Endothelial cell of umbilical vein (primary cell): ENCODE measurements around the gene ENTPD3. TPM values are rescaled to one million over a fixed set of nuclear protein-coding genes. Genes with fewer than 3 reads are reported as not detected.

Experiments
- BruUV-seq: library from RNA; stranded (reverse); fragments of 400-500 nt; replicated peaks from 2 replicates; lab custom pipeline; 2021; lab: Mats Ljungman, UMichigan
- CTCF ChIA-PET: fragments of 300-600, 350-600 bp; sonication (Branson Sonifier 250); formaldehyde crosslinking; loops from one replicate; lab custom pipeline; 2021; ENCODE audit warnings: antibody characterized with exemption, inconsistent platforms; lab: Charles Lee
- POLR2A ChIA-PET: fragments of 300-600, 350-600 bp; sonication (Branson Sonifier 250); formaldehyde crosslinking; loops from one replicate; lab custom pipeline; 2021; ENCODE audit warnings: antibody characterized with exemption, inconsistent platforms; lab: Charles Lee
- DNase-seq: peaks from one replicate; pipeline ENCODE4 v3.0.0-alpha.2; 2011; ENCODE audit warnings: low read depth, low spot score
- FAIRE-seq: peaks from 2 replicates; lab custom pipeline; 2011; peaks lifted over from hg19 to GRCh38; lab: Jason Lieb, UNC
- H2AFZ ChIP-seq: 2 replicates; pipeline ENCODE4 v1.6.0; 2012; ENCODE audit warnings: low read depth, low read length, control low read depth, inconsistent platforms
- H3K27ac ChIP-seq: 2 replicates; pipeline ENCODE4 v1.5.1; 2011; ENCODE audit warnings: low read depth, mild to moderate bottlenecking, control low read depth, low read length, moderate library complexity; ENCODE audit not compliant: insufficient read depth
- H3K27me3 ChIP-seq, 2 experiments: 2 replicates each; pipeline versions ENCODE4 v1.6.0 to v1.6.1; 2011; ENCODE audit warnings: low read length in 2 of 2, mixed read lengths in 1 of 2; ENCODE audit not compliant: control insufficient read depth in 2 of 2, insufficient read depth in 2 of 2
- H3K36me3 ChIP-seq, 2 experiments: 2 replicates in 1 of 2; 3 replicates in 1 of 2; pipeline ENCODE4 v1.5.1; 2011; ENCODE audit warnings: low read length in 2 of 2, mild to moderate bottlenecking in 1 of 2, moderate library complexity in 1 of 2; ENCODE audit not compliant: control insufficient read depth in 2 of 2, insufficient read depth in 2 of 2; ENCODE audit errors: extremely low read depth in 1 of 2
- H3K4me1 ChIP-seq: 3 replicates; pipeline ENCODE4 v1.5.1; 2011; ENCODE audit warnings: mild to moderate bottlenecking, low read length; ENCODE audit not compliant: control insufficient read depth, insufficient read depth; ENCODE audit errors: extremely low read depth
- H3K4me2 ChIP-seq: 2 replicates; pipeline ENCODE4 v1.6.1; 2011; ENCODE audit warnings: low read length, control low read depth, mixed read lengths; ENCODE audit not compliant: insufficient read depth
- H3K4me3 ChIP-seq, 3 experiments: fragments of 200-600 bp in 1 of 3; sonication (generic), shearing (Covaris generic) in 1 of 3; replicated peaks in 1 of 3; 2 replicates each; pipeline ENCODE4 v1.5.1; 2011 to 2016; ENCODE audit warnings: control low read depth in 3 of 3, low read length in 3 of 3, mild to moderate bottlenecking in 2 of 3, inconsistent platforms in 1 of 3, low read depth in 1 of 3, moderate library complexity in 1 of 3; ENCODE audit not compliant: insufficient read depth in 1 of 3
- H3K79me2 ChIP-seq: 2 replicates; pipeline ENCODE4 v1.6.0; 2012; ENCODE audit warnings: low read length, inconsistent platforms; ENCODE audit not compliant: control insufficient read depth, insufficient read depth
- H3K9ac ChIP-seq: replicated peaks from 2 replicates; pipeline ENCODE3; 2011; ENCODE audit warnings: low read length, control low read depth; ENCODE audit not compliant: insufficient read depth; ENCODE audit errors: extremely low read depth
- H3K9me1 ChIP-seq: replicated peaks from 3 replicates; pipeline ENCODE4 v1.6.0; 2011; ENCODE audit warnings: mild to moderate bottlenecking, low read length; ENCODE audit not compliant: control insufficient read depth, insufficient read depth; ENCODE audit errors: extremely low read depth
- H3K9me3 ChIP-seq: replicated peaks from 2 replicates; pipeline ENCODE4 v1.5.1; 2012; ENCODE audit warnings: low read length, inconsistent platforms; ENCODE audit not compliant: control insufficient read depth, insufficient read depth
- H4K20me1 ChIP-seq: replicated peaks from 2 replicates; pipeline ENCODE3; 2011; ENCODE audit warnings: mild to moderate bottlenecking, low read length; ENCODE audit not compliant: control insufficient read depth, insufficient read depth; ENCODE audit errors: extremely low read depth
- EZH2 ChIP-seq: IDR thresholded peaks from 2 replicates; pipeline ENCODE4 v1.6.1; 2012; ENCODE audit warnings: borderline replicate concordance, low read depth, mild to moderate bottlenecking, moderate library complexity, low read length, inconsistent platforms; ENCODE audit not compliant: severe bottlenecking
- FOS ChIP-seq: IDR thresholded peaks from 2 replicates; pipeline ENCODE4 v1.6.1; 2011; ENCODE audit warnings: mild to moderate bottlenecking, low read length, moderate library complexity, borderline replicate concordance; ENCODE audit not compliant: insufficient read depth
- GATA2 ChIP-seq: IDR thresholded peaks from 2 replicates; pipeline ENCODE4 v1.7.0; 2011; ENCODE audit warnings: low read depth, mild to moderate bottlenecking, moderate library complexity, mixed read lengths, low read length; ENCODE audit not compliant: insufficient read length, insufficient read depth
- JUN ChIP-seq: IDR thresholded peaks from 2 replicates; pipeline ENCODE4 v1.6.1; 2011; ENCODE audit warnings: borderline replicate concordance, low read depth; ENCODE audit not compliant: insufficient read length, insufficient read depth
- MYC ChIP-seq: IDR thresholded peaks from one replicate; pipeline ENCODE4 v1.6.1; 2011; ENCODE audit warnings: mild to moderate bottlenecking, low read depth, low read length
- POLR2A ChIP-seq: IDR thresholded peaks from 2 replicates; pipeline ENCODE4 v1.6.1; 2012; ENCODE audit warnings: low read depth, mild to moderate bottlenecking, control low read depth, low read length
- POLR2AphosphoS5 ChIP-seq: IDR thresholded peaks from 2 replicates; pipeline ENCODE4 v1.6.1; 2012; ENCODE audit warnings: low read depth, mild to moderate bottlenecking, control low read depth, low read length, moderate library complexity; ENCODE audit not compliant: insufficient read depth
- dilution Hi-C: fragments of 300-500 bp; cut with MboI; formaldehyde crosslinking; loops from one replicate; pipeline ENCODE4 v1.15.0; 2019; ENCODE audit warnings: low sequenced_read_pairs; ENCODE audit not compliant: extremely low pct_ligation_motif_present
- intact Hi-C: fragments of 100-400 bp; cut with micrococcal nuclease; formaldehyde crosslinking; loops from one replicate; pipeline ENCODE4 v1.10.0; 2022
- polyA plus RNA-seq, 4 experiments: library from polyadenylated mRNA; depleted of rRNA in 3 of 4; stranded (reverse) in 3 of 4; unstranded in 1 of 4; fragments of >200 nt; gene quantifications; 2 replicates each; pipeline versions ENCODE4 v1.2.1 to v1.2.3, GENCODE V29; 2011 to 2012; ENCODE audit warnings: missing spikeins in 1 of 4
- total RNA-seq: library from RNA; stranded (reverse); gene quantifications from 2 replicates; pipeline ENCODE4 v1.2.3, GENCODE V29; 2021
- TF ChIP-seq, protein P1 (sequence below), 2 donors: IDR thresholded peaks; 1 replicate in 1 of 2; 2 replicates in 1 of 2; pipeline ENCODE4 v1.5.1; 2011; ENCODE audit warnings: low read length in 2 of 2, mild to moderate bottlenecking in 2 of 2, moderate library complexity in 2 of 2, control low read depth in 1 of 2, inconsistent platforms in 1 of 2, low read depth in 1 of 2; ENCODE audit not compliant: insufficient read depth in 1 of 2; ENCODE audit errors: extremely low read depth in 1 of 2
- TF ChIP-seq, protein P2 (sequence below): IDR thresholded peaks from 2 replicates; pipeline ENCODE4 v1.6.1; 2011; ENCODE audit not compliant: insufficient read depth, insufficient read length

Gene ENTPD3
- total and polyA plus RNA-seq, 2 donors (not counting 3 experiments of a cell fraction or from before 2014, with no cell fraction given), result not detected

DNA sequence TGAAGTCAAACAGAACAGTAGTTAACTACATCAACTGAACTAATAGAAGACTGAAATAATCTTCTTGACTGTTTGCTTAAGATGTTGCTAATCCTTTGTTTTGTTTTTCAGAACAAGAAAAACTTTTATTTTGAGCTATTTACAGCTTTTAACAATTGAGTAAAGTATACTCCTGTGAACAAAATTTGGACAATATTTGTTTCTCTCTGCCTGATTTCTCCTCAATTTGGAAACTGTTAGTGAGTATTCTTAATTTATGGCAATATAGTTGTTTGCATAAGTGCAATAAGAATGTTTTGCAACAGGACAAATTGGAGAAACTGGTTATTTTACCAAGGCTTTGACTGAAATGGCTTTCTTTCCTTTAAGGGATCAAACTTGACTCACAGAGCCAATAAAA, 36.5 kb upstream of the ENTPD3 start:
- CTCF ChIA-PET, result no interaction called here
- intact Hi-C loops (no loop called here), dilution Hi-C loops (no loop called here)
- Histone ChIP-seq H3K4me1 (no peaks in the 10 kb centered on the region), H3K79me2 (no peaks in the 10 kb centered on the region), H3K27ac (no peak overlapping the region), H2AFZ (no peak overlapping the region), H3K4me3 (no peak overlapping the region), H3K27me3 (no peaks in the 10 kb centered on the region), H3K36me3 (no peaks in the 10 kb centered on the region), H3K9me3 (no peaks in the 10 kb centered on the region), H3K9me1 (no peaks in the 10 kb centered on the region), H4K20me1 (no peaks in the 10 kb centered on the region), H3K9ac (no peak overlapping the region), H3K4me2 (no peak overlapping the region)
- DNase-seq, result no peak
- POLR2A ChIA-PET, result no interaction called here
- BruUV-seq, result no TSS peak
- TF ChIP-seq MYC, result no peak
- FAIRE-seq, result no peak

DNA sequence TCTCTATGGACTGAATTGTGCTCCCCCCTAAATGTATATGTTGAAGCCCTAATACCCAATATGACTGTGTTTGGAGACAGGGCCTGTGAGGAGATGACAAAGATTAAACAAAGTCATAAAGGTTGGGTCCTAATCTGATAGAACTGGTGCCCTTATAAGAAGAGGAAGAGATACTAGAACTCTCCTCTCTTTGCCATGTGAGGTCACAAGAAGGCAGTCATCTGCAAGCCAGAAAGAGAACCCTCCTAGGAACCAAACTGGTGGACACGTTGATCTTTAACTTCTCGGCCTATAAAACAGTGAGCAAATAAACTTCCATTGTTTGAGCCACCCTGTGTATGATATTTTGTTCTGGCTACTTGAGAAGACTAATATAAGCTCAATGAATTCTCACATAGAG, 31.6 kb upstream of the ENTPD3 start:
- BruUV-seq, result no TSS peak
- H3K4me3 ChIP-seq, result no peak overlapping the region
- TF ChIP-seq, protein P1, sequence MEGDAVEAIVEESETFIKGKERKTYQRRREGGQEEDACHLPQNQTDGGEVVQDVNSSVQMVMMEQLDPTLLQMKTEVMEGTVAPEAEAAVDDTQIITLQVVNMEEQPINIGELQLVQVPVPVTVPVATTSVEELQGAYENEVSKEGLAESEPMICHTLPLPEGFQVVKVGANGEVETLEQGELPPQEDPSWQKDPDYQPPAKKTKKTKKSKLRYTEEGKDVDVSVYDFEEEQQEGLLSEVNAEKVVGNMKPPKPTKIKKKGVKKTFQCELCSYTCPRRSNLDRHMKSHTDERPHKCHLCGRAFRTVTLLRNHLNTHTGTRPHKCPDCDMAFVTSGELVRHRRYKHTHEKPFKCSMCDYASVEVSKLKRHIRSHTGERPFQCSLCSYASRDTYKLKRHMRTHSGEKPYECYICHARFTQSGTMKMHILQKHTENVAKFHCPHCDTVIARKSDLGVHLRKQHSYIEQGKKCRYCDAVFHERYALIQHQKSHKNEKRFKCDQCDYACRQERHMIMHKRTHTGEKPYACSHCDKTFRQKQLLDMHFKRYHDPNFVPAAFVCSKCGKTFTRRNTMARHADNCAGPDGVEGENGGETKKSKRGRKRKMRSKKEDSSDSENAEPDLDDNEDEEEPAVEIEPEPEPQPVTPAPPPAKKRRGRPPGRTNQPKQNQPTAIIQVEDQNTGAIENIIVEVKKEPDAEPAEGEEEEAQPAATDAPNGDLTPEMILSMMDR (IDR thresholded peaks at IDR 0.05; ENCODE audit: extremely low read depth in 1 of 2, insufficient read depth in 1 of 2, low read depth in 1 of 2, low read length in 2 of 2), result no peak
- TF ChIP-seq MYC, result no peak
- no peak for TF ChIP-seq EZH2
- TF ChIP-seq GATA2, result no peak
- no peak for TF ChIP-seq POLR2AphosphoS5
- TF ChIP-seq JUN, result no peak
- no peak for TF ChIP-seq POLR2A
- TF ChIP-seq, protein P2, sequence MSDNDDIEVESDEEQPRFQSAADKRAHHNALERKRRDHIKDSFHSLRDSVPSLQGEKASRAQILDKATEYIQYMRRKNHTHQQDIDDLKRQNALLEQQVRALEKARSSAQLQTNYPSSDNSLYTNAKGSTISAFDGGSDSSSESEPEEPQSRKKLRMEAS, result no peak
- no peak for TF ChIP-seq FOS
- H3K9me3 ChIP-seq, result no peaks in the 10 kb centered on the region
- ChIA-PET CTCF (no interaction called here), POLR2A (no interaction called here)
- dilution Hi-C loops (no loop called here), intact Hi-C loops (no loop called here)
- H3K4me1 ChIP-seq, result no peaks in the 10 kb centered on the region
- no peak for FAIRE-seq
- H3K27me3 ChIP-seq, result peaks cover 2 to 4% of the 10 kb centered on the region in 2 experiments
- H2AFZ ChIP-seq, result no peak overlapping the region
- H3K36me3 ChIP-seq, result no peaks in the 10 kb centered on the region
- H3K27ac ChIP-seq, result no peak overlapping the region
- no peak overlapping the region for H3K9ac ChIP-seq
- no peak overlapping the region for H3K4me2 ChIP-seq
- no peaks in the 10 kb centered on the region for H3K79me2 ChIP-seq
- no peak for DNase-seq
- no peaks in the 10 kb centered on the region for H4K20me1 ChIP-seq
- H3K9me1 ChIP-seq, result no peaks in the 10 kb centered on the region
